VCaP (cell line): ENCODE results near the gene TRAPPC14.
A peak's percentile ranks its signal among the peaks of the same experiment; 100 is the strongest.
"Not testable (repeated sequence)": the region's sequence is repeated elsewhere in the genome, so short reads cannot be mapped to it uniquely, and the experiment has no call there.

Experiments
- H3K27ac ChIP-seq: fragments of 450-650 bp; 2 replicates; pipeline ENCODE4 v1.5.1; 2017
- CTCF ChIP-seq: fragments of 450-650 bp; conservative IDR thresholded peaks from 2 replicates; pipeline ENCODE4 v1.5.1; 2017; ENCODE audit warnings: mild to moderate bottlenecking, moderate library complexity

The TRAPPC14 gene

GRCh38 chr7:100191775-100192174 is 33.3 kb upstream of the TRAPPC14 start:
- no peak for TF ChIP-seq CTCF
- no peak overlapping the region for H3K27ac ChIP-seq

GRCh38 chr7:100190048-100190711 is 31.7 kb upstream of the TRAPPC14 start:
- H3K27ac ChIP-seq: no peak overlapping the region
- peak; percentile 37 for TF ChIP-seq CTCF

GRCh38 chr7:100189061-100189460 is 30.5 kb upstream of the TRAPPC14 start:
- H3K27ac ChIP-seq: no peak overlapping the region
- no peak for TF ChIP-seq CTCF

- H3K27ac ChIP-seq: no peak overlapping the region
- no peak for TF ChIP-seq CTCF
These were observed 27.2 kb upstream of the TRAPPC14 start for GRCh38 chr7:100185726-100186125.

- not testable (repeated sequence) for H3K27ac ChIP-seq
These were observed 24.6 kb upstream of the TRAPPC14 start for GRCh38 chr7:100183090-100183489.

GRCh38 chr7:100182616-100183015 is 24.1 kb upstream of the TRAPPC14 start:
- H3K27ac ChIP-seq: not testable (repeated sequence)

GRCh38 chr7:100180084-100180483 is 21.6 kb upstream of the TRAPPC14 start:
- H3K27ac ChIP-seq: not testable (repeated sequence)

- H3K27ac ChIP-seq: peak within 1 kb of the TSS; percentile 48
- TF ChIP-seq CTCF: no peak
These were observed 18.8 kb upstream of the TRAPPC14 start, which contains the start of the genes GPC2 and STAG3 for GRCh38 chr7:100177045-100178001. GPC2 (minus strand) TSS chr7:100177381; CDS start chr7:100177199, 182 bp downstream. STAG3 (plus strand) TSS chr7:100177918; CDS start chr7:100180557, 2,639 bp downstream.
